ENCODE data around the gene ALDH4A1. TPM values are rescaled to one million over a fixed set of nuclear protein-coding genes. Genes with fewer than 3 reads are reported as not detected.

Gene ALDH4A1
- total and polyA plus RNA-seq, 2 experiments from 2014 or later: 11.3 to 33.8 TPM

- TF ChIP-seq ZNF462 (CRISPR knock-in tag; IDR thresholded peaks at IDR 0.05) (no peak), STAT1 (IDR thresholded peaks at IDR 0.05; ENCODE audit: unreplicated experiment) (no peak), NANOG (IDR thresholded peaks at IDR 0.05; ENCODE audit: borderline replicate concordance) (no peak), CREB1 (CRISPR knock-in tag; IDR thresholded peaks at IDR 0.05; ENCODE audit: low read depth) (no peak)
These were observed 74.1 kb downstream of the ALDH4A1 start (continued) for GRCh38 chr1:18828224-18828623.

GRCh38 chr1:18823438-18823837 lies 78.9 kb downstream of the ALDH4A1 start:
- ATAC-seq (no peak), DNase-seq (ENCODE audit: low spot score) (no peak)
- Histone ChIP-seq H3F3A (replicated peaks; ENCODE audit: low read depth) (0 out of 2 replicates have a peak, but pooled peaks cover 2% of the 10 kb centered on the region), H3K79me2 (replicated peaks; ENCODE audit: insufficient read depth) (no peaks in the 10 kb centered on the region), H3K27me3 (ENCODE audit: insufficient read depth) (no peaks in the 10 kb centered on the region), H4K20me1 (replicated peaks; ENCODE audit: insufficient read depth) (no peaks in the 10 kb centered on the region), H3K4me1 (ENCODE audit: insufficient read depth) (no peaks in the 10 kb centered on the region), H2AFZ (no peak overlapping the region), H3K9me2 (ENCODE audit: insufficient read depth) (no peaks in the 10 kb centered on the region), H3K27ac (ENCODE audit: low read depth) (no peak overlapping the region), H3K36me3 (ENCODE audit: insufficient read depth) (no peaks in the 10 kb centered on the region), H3K4me3 (no peak overlapping the region), H3K4me2 (no peak overlapping the region)
- peaks cover 6% of the 10 kb centered on the region; the same call in 2 of the 3 replicates for H3K36me3 Mint-ChIP-seq (ENCODE audit: low read depth)
- peaks cover 16% of the 10 kb centered on the region for H3K4me1 Mint-ChIP-seq
- no peak overlapping the region for H3K27ac Mint-ChIP-seq
- H3K9me3 Mint-ChIP-seq: peaks cover 27% of the 10 kb centered on the region
- H3K4me3 Mint-ChIP-seq: no peak overlapping the region
- peaks cover 28% of the 10 kb centered on the region for H3K27me3 Mint-ChIP-seq (ENCODE audit: insufficient read depth, low read depth, poor library complexity)
- no peak for TF ChIP-seq JUNB (IDR thresholded peaks at IDR 0.05; ENCODE audit: unreplicated experiment)
- no peak for TF ChIP-seq EZH2 (IDR thresholded peaks at IDR 0.05; ENCODE audit: low read depth, unreplicated experiment)
- TF ChIP-seq ZNF462 (CRISPR knock-in tag; IDR thresholded peaks at IDR 0.05): no peak
- TF ChIP-seq EZH2phosphoT487 (IDR thresholded peaks at IDR 0.05; ENCODE audit: unreplicated experiment): no peak
- no peak for TF ChIP-seq CTCF (conservative IDR thresholded peaks at IDR 0.05; ENCODE audit: low read depth in 2 of 2)
- no peak for TF ChIP-seq CREB1 (CRISPR knock-in tag; IDR thresholded peaks at IDR 0.05; ENCODE audit: low read depth)
- no peak for TF ChIP-seq NANOG (IDR thresholded peaks at IDR 0.05; ENCODE audit: borderline replicate concordance)
